ENCODE data around the gene NBL1.

Gene NBL1

DNA sequence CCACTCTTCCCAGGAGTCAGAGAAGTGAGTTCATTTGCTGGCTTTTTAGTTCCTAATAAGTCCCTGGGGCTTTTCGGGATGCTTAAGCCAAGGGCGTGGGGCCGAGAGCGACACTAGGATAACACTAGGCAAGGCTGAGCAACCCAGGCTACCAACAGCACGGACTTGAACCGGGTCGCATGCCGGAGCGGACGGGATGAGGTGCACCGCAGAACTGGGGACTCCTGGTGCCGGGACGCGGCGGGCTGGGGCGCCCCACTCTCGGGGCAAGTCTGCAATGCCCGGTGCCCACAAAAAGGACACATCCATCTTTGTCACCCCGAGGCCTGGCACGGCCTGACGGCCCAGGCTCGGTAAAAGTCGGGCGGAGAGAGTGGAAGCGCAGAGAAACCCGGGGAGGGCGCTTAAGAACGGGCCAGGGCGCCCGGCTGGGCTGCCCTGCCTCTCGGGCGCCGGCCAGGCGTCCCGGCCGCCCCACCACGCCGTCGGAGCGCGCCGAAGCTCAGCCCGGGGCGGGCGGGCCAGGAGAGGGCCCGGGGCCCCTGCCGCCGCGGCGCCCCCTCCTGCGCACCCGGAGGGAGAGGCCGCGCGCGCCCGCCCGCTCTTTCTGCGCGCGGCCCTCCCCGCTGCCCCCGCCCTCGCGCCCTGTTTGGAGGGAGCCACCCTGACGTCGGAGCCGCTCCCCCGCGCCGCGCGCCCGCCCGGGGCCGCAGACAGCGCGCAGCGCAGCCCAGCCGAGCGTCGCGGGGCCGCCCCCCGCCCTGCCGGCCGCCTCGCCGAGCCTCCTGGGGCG lies at the start of gene NBL1:
TSS of gene NBL1 (plus strand) at position 710 of the 793 bp plus-strand sequence. CDS start 10,720 bp downstream, outside the sequence.
- Histone ChIP-seq H3K9ac (ENCODE audit: low read depth, low read length) (peak within 1 kb of the TSS; percentile 70; the same call in 1 of the 2 replicates), H3K9me3 (ENCODE audit: insufficient read depth, low read depth, low read length) (no peaks in the 10 kb centered on the region), H3K27ac (ENCODE audit: low read length) (no peak within 1 kb of the TSS)

DNA sequence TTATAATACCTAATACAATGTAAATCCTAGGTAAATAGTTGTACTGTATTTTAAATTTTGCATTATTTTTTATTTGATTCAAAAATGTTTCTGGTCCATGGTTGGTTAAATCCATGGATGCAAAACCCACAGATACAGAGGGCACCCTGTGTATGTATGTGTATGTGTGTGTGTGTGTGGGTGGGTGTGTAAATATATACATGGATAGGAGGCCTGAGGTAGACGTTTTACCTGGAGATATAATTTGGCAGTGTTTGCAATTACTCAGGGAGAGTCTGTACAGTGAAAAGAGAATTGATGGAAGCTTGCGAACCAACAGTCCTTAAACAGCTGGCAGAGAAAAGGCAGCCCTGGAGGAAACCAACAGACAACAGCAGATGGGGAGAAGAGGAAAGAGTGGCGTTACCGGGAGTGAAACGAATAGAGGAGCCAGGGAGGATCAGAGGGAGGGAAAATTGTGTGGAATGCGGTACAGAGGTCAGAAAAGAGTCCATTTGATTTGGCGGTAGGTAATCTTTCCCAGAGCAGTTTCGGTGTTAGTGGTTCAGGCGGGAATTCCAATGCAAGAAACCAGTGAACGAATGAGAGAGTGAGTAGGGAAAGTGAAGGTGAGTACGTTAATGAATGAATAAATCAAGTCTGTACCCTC lies 47.9 kb upstream of the NBL1 start:
- no peaks in the 10 kb centered on the region for H3K9me3 ChIP-seq (ENCODE audit: insufficient read depth, low read depth, low read length)
- peaks cover 4% of the 10 kb centered on the region; the same call in 1 of the 2 replicates for H3K36me3 ChIP-seq (ENCODE audit: insufficient read depth, low read depth, low read length)
- peak overlapping the region; percentile 97 for H3K9ac ChIP-seq (ENCODE audit: low read depth, low read length)
- no peaks in the 10 kb centered on the region for H3K27me3 ChIP-seq (ENCODE audit: insufficient read depth, low read length)
- H3K27ac ChIP-seq (ENCODE audit: low read length) = peak overlapping the region; percentile 65
- H3K4me3 ChIP-seq (ENCODE audit: low read length) = peak overlapping the region; percentile 98
- no peaks in the 10 kb centered on the region; the same call in 1 of the 2 replicates for H3K4me1 ChIP-seq (ENCODE audit: insufficient read depth, low read length)

More for the DNA sequence above, at the start of gene NBL1:
- Histone ChIP-seq H3K4me3 (ENCODE audit: low read length) (peak within 1 kb of the TSS; percentile 80), H3K27me3 (ENCODE audit: insufficient read depth, low read length) (peaks cover 66% of the 10 kb centered on the region), H3K36me3 (ENCODE audit: insufficient read depth, low read depth, low read length) (no peaks in the 10 kb centered on the region), H3K4me1 (ENCODE audit: insufficient read depth, low read length) (peaks cover 5% of the 10 kb centered on the region; the same call in 1 of the 2 replicates)

- Histone ChIP-seq H3K4me1 (ENCODE audit: insufficient read depth, low read length) (no peaks in the 10 kb centered on the region; the same call in 1 of the 2 replicates), H3K9ac (ENCODE audit: low read depth, low read length) (peak overlapping the region; percentile 97), H3K27ac (ENCODE audit: low read length) (peak overlapping the region; percentile 65), H3K4me3 (ENCODE audit: low read length) (peak overlapping the region; percentile 98), H3K27me3 (ENCODE audit: insufficient read depth, low read length) (no peaks in the 10 kb centered on the region), H3K9me3 (ENCODE audit: insufficient read depth, low read depth, low read length) (no peaks in the 10 kb centered on the region), H3K36me3 (ENCODE audit: insufficient read depth, low read depth, low read length) (peaks cover 4% of the 10 kb centered on the region; the same call in 1 of the 2 replicates)
These were observed 47.2 kb upstream of the NBL1 start for GRCh38 chr1:19596714-19597495.

GRCh38 chr1:19597496-19598309 lies 46.4 kb upstream of the NBL1 start:
- no peaks in the 10 kb centered on the region; the same call in 1 of the 2 replicates for H3K4me1 ChIP-seq (ENCODE audit: insufficient read depth, low read length)
- peak overlapping the region; percentile 98 for H3K4me3 ChIP-seq (ENCODE audit: low read length)
- peaks cover 4% of the 10 kb centered on the region; the same call in 1 of the 2 replicates for H3K36me3 ChIP-seq (ENCODE audit: insufficient read depth, low read depth, low read length)
- H3K27ac ChIP-seq (ENCODE audit: low read length) = peak overlapping the region; percentile 65
- H3K9me3 ChIP-seq (ENCODE audit: insufficient read depth, low read depth, low read length) = no peaks in the 10 kb centered on the region
- H3K27me3 ChIP-seq (ENCODE audit: insufficient read depth, low read length) = no peaks in the 10 kb centered on the region
- H3K9ac ChIP-seq (ENCODE audit: low read depth, low read length) = peak overlapping the region; percentile 97

DNA sequence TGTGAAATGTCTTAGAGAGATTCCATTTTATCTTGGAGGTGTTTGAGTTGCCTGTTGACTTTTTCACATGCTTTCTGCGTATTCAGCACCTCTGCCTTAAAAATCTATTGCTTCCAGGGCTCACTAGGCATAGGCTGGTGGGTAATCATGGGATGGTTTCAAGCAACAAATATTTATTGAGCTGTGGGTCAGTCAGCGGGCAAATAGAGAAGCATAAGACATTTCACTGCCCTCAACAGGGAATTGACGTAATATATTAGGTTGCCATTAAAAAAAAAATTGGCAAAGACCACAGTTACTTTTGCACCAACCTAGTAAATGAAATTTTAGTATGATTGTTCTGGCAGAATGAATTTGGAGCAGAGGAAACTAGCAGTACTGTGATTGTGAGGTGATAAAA lies 44.3 kb upstream of the NBL1 start:
- no peaks in the 10 kb centered on the region for H3K27me3 ChIP-seq (ENCODE audit: insufficient read depth, low read length)
- no peak overlapping the region for H3K4me3 ChIP-seq (ENCODE audit: low read length)
- no peak overlapping the region for H3K27ac ChIP-seq (ENCODE audit: low read length)
- peaks cover 4% of the 10 kb centered on the region; the same call in 1 of the 2 replicates for H3K36me3 ChIP-seq (ENCODE audit: insufficient read depth, low read depth, low read length)
- H3K9ac ChIP-seq (ENCODE audit: low read depth, low read length) = no peak overlapping the region
- H3K4me1 ChIP-seq (ENCODE audit: insufficient read depth, low read length) = no peaks in the 10 kb centered on the region; the same call in 1 of the 2 replicates
- H3K9me3 ChIP-seq (ENCODE audit: insufficient read depth, low read depth, low read length) = no peaks in the 10 kb centered on the region

- Histone ChIP-seq H3K4me3 (ENCODE audit: low read length) (no peak overlapping the region), H3K36me3 (ENCODE audit: insufficient read depth, low read depth, low read length) (peaks cover 4% of the 10 kb centered on the region; the same call in 1 of the 2 replicates), H3K9ac (ENCODE audit: low read depth, low read length) (no peak overlapping the region), H3K4me1 (ENCODE audit: insufficient read depth, low read length) (no peaks in the 10 kb centered on the region; the same call in 1 of the 2 replicates), H3K27me3 (ENCODE audit: insufficient read depth, low read length) (no peaks in the 10 kb centered on the region), H3K9me3 (ENCODE audit: insufficient read depth, low read depth, low read length) (no peaks in the 10 kb centered on the region), H3K27ac (ENCODE audit: low read length) (no peak overlapping the region)
These were observed 41.6 kb upstream of the NBL1 start for GRCh38 chr1:19602486-19602885.

- Histone ChIP-seq H3K27ac (ENCODE audit: low read length) (no peak overlapping the region), H3K9me3 (ENCODE audit: insufficient read depth, low read depth, low read length) (no peaks in the 10 kb centered on the region), H3K36me3 (ENCODE audit: insufficient read depth, low read depth, low read length) (no peaks in the 10 kb centered on the region)
These were observed 38.1 kb upstream of the NBL1 start for GRCh38 chr1:19605967-19606366.

GRCh38 chr1:19606817-19607642 lies 37.1 kb upstream of the NBL1 start:
- Histone ChIP-seq H3K36me3 (ENCODE audit: insufficient read depth, low read depth, low read length) (no peaks in the 10 kb centered on the region), H3K27me3 (ENCODE audit: insufficient read depth, low read length) (no peaks in the 10 kb centered on the region), H3K9me3 (ENCODE audit: insufficient read depth, low read depth, low read length) (no peaks in the 10 kb centered on the region), H3K27ac (ENCODE audit: low read length) (no peak overlapping the region), H3K4me3 (ENCODE audit: low read length) (no peak overlapping the region), H3K9ac (ENCODE audit: low read depth, low read length) (no peak overlapping the region), H3K4me1 (ENCODE audit: insufficient read depth, low read length) (no peaks in the 10 kb centered on the region)

More at GRCh38 chr1:19605967-19606366, 38.1 kb upstream of the NBL1 start:
- no peak overlapping the region for H3K4me3 ChIP-seq (ENCODE audit: low read length)
- H3K4me1 ChIP-seq (ENCODE audit: insufficient read depth, low read length) = no peaks in the 10 kb centered on the region
- H3K9ac ChIP-seq (ENCODE audit: low read depth, low read length) = no peak overlapping the region
- no peaks in the 10 kb centered on the region for H3K27me3 ChIP-seq (ENCODE audit: insufficient read depth, low read length)

GRCh38 chr1:19608232-19608631 lies 35.9 kb upstream of the NBL1 start:
- Histone ChIP-seq H3K4me1 (ENCODE audit: insufficient read depth, low read length) (no peaks in the 10 kb centered on the region), H3K27ac (ENCODE audit: low read length) (no peak overlapping the region), H3K27me3 (ENCODE audit: insufficient read depth, low read length) (no peaks in the 10 kb centered on the region), H3K4me3 (ENCODE audit: low read length) (no peak overlapping the region), H3K9ac (ENCODE audit: low read depth, low read length) (no peak overlapping the region), H3K36me3 (ENCODE audit: insufficient read depth, low read depth, low read length) (no peaks in the 10 kb centered on the region), H3K9me3 (ENCODE audit: insufficient read depth, low read depth, low read length) (no peaks in the 10 kb centered on the region)

- H3K4me1 ChIP-seq (ENCODE audit: insufficient read depth, low read length) = no peaks in the 10 kb centered on the region
- H3K4me3 ChIP-seq (ENCODE audit: low read length) = no peak overlapping the region
- H3K27me3 ChIP-seq (ENCODE audit: insufficient read depth, low read length) = no peaks in the 10 kb centered on the region
- peaks cover 8% of the 10 kb centered on the region; the same call in 1 of the 2 replicates for H3K36me3 ChIP-seq (ENCODE audit: insufficient read depth, low read depth, low read length)
- no peak overlapping the region for H3K27ac ChIP-seq (ENCODE audit: low read length)
- H3K9me3 ChIP-seq (ENCODE audit: insufficient read depth, low read depth, low read length) = no peaks in the 10 kb centered on the region
- no peak overlapping the region for H3K9ac ChIP-seq (ENCODE audit: low read depth, low read length)
These were observed 33.7 kb upstream of the NBL1 start for GRCh38 chr1:19610282-19610981.
